ENCODE measurements around the gene FILIP1.

The FILIP1 gene

DNA sequence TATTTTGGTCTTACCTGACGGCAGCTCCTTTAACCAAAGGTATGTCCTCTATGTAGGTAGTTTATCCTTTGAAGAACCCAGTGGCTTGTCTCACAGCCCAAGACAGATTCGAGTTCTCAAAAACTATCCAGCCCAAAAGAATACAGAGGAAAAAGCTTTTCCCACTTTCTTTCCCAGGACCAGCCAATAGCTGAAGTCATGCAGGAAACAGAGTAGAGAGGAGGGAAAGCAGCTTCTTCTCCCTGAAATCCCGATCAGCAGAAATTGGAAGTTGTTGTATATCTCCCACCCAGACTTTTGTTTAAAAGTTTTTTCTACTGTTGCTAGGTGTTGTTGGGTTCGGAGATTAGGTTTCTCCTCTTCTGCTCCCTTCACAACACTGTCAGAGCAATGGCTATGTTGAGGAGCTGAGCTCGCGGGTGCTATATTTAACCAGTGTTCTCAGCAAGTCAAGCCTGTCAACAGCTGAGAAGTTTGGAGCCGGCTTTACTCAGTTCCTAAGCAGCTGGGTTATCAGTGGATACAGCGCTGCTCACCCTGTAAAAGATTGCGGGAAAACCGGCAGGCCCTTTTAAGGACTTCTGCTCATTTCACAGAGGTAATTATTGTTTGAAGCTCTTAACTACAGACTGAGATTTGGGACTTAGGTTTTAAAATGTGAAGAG is at the start of gene FILIP1:
Gene FILIP1, minus strand, starts transcription at position 401 of the 665 bp plus-strand sequence. CDS start 78,828 bp downstream, outside the sequence.
- DNase-seq (ENCODE audit: low read depth in 2 of 2), result no peak

GRCh38 chr6:75543311-75543710 is 49.7 kb upstream of the FILIP1 start:
- DNase-seq (ENCODE audit: low read depth in 2 of 2), result no peak

- no peak for DNase-seq (ENCODE audit: low read depth in 2 of 2)
These were observed 45.5 kb upstream of the FILIP1 start for GRCh38 chr6:75539136-75539535.

GRCh38 chr6:75532521-75532920 is 38.9 kb upstream of the FILIP1 start:
- DNase-seq (ENCODE audit: low read depth in 2 of 2), result no peak

DNA sequence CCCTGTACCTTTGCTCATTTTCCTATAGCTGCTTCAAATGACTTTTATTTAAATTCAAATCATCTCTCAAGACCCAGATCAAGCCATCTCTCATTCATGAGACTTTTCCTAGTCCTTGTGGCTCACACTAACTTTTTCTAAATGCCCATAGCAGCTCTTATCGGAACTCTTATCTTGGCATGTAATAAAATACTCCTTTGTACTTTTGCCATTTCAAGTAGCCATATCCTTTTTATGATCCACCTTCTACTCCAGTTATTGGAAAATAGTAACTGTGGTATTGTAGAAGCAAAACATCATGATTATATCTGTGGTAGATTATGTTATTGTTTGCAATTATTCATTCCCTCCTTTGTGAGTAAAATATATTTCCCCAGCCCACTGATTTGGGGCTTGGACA is 37.6 kb upstream of the FILIP1 start:
- DNase-seq (ENCODE audit: low read depth in 2 of 2), result no peak

DNA sequence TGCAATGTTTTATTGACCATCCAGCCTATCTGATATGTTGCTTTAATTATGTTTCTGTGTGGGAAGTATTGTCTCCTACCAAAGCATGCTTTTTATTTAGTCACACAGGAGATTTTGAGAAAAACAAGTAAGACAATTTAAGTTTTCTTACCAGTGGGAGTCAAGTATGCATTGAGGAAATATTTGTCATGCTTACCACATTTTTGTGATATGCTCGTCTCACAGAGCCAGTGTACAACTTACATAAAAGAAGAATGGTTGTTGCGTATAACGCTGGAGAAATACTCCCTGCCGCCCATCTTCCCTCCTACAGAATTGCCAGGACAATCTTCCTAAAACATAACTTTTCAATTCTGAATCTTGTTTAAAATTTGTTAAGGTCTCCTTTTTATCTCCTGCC is 37.1 kb upstream of the FILIP1 start:
- DNase-seq (ENCODE audit: low read depth in 2 of 2), result no peak

DNA sequence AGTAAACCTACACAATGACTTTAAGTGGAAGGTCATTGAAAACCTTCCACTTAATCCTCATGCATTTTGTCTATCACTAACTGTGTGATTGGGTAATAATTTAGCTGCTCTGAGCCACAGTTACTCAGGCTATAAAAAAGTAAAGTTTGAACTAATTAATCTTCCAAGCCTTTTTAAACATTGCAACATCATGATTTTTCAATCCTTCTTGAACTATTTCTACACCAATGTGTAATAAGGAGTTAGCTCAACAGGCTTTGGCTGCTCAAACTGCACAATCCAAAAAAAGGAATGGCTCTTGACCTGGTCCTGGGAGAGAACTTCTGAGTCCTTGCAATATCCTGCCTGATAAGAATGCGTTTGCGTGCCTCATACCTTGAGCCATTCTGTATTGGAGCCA is 34.8 kb upstream of the FILIP1 start:
- DNase-seq (ENCODE audit: low read depth in 2 of 2), result no peak

GRCh38 chr6:75526502-75527127 is 33.0 kb upstream of the FILIP1 start:
- peak; percentile 29 to 46 for DNase-seq (ENCODE audit: low read depth in 2 of 2)

- no peak for DNase-seq (ENCODE audit: low read depth in 2 of 2)
These were observed 32.1 kb upstream of the FILIP1 start for GRCh38 chr6:75525682-75526081.

DNA sequence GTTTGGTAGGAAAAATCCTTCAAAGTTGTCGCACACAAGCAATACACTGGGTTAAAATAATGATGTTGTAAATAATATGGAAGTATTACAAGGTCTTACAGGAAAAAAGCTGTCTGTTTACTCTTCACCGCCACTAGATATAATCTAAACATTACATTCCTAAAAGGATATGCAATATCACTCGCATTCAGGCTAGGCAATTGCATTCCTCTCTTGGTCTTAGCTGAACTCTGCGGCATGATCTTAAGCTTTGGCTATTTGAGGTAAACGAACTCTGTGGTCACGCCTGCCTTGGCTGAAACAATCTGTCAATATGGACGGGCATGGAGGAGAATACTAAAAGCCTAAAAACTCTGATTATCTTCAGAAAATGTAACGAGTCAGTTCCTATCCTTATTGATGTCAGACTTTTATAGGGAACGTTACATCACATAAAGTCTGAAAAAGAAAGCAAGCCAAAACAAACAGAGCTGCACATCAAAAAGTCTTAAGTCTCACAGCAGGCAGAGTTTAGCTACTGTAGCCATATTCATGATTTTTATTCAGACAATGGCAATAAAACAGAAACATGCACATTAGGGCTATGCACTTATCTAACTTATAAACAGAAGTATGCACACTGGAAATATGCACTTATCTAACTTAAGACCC is 30.8 kb upstream of the FILIP1 start:
- no peak for DNase-seq (ENCODE audit: low read depth in 2 of 2)

DNA sequence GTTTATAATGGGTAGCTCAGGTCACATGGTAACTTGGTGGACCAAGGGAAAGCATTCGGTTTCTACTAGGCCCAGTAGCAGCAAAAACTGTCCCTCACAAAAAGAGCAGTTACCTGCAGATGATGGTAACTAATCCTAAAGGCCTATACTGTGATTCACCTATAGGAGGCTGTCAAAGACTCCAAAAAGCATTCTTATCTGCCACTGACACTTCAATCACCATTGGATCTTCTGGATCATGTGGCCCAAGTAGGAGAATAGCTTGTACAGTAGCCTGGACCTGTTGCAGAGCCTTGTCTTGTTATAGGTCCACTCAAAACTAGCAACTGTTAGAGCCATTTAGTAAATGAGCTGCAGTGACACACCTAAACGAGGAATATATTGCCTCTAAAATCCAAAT is 23.2 kb upstream of the FILIP1 start:
- DNase-seq (ENCODE audit: low read depth in 2 of 2), result no peak

- DNase-seq (ENCODE audit: low read depth in 2 of 2), result no peak
These were observed 19.0 kb upstream of the FILIP1 start for GRCh38 chr6:75512591-75512990.

GRCh38 chr6:75505424-75505823 is 11.8 kb upstream of the FILIP1 start:
- no peak for DNase-seq (ENCODE audit: low read depth in 2 of 2)

DNA sequence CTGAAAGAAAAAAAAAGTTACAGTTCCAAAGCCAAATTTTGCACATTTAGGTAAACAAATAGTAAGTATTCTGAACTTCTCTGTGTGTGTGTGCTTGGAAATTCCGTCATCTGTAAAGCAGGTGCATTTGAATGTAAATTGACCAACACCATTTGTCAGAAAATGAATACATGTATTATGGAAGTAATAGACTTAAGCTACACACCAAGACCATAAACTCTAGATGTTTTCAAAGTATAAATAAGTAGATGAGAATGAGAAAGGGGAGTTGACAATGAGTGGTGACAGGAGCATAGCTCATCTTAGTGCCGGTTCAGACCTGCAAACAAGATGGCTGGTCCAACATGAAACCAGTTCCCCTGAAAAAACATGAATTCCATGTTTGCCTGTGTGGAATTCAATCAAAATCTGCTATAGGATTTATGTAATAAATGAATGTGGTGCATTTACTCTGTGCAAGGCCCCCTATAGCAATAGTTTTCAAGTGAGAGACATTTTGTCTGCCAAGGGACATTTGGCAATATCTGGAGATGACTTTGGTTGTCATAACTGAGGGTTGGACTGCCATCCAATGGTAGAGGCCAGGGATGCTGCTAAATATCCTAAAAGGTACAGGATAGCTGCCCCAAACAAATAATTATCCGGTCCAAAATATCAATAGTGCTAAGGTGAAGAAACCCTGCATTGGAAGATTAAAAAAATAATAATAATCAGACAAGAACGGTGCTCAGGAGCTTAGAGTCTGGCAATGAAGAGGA is 11.0 kb upstream of the FILIP1 start:
- DNase-seq (ENCODE audit: low read depth in 2 of 2), result no peak

DNA sequence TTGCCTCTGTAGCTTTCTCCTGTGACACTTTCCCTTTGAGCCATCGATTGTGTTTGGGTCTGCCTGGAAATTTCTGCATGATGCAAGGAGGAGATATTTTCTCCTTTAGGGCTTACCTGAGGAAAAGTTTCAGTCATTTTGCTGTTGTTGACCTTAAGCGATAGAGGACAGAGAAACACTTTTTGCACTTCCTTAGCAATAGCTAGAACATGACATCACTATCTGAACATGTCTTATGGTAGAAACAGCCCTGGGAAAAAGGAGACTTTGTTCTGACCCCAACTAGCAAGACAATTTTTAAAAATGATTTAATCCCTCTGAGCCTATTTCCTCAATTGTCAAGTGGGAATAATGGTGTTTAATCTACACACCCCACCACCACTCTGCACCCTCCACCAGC is 9.7 kb upstream of the FILIP1 start:
- DNase-seq (ENCODE audit: low read depth in 2 of 2), result no peak

GRCh38 chr6:75502884-75503283 is 9.3 kb upstream of the FILIP1 start:
- DNase-seq (ENCODE audit: low read depth in 2 of 2), result no peak

- DNase-seq (ENCODE audit: low read depth in 2 of 2), result no peak
These were observed 8.2 kb upstream of the FILIP1 start for GRCh38 chr6:75501756-75502155.

DNA sequence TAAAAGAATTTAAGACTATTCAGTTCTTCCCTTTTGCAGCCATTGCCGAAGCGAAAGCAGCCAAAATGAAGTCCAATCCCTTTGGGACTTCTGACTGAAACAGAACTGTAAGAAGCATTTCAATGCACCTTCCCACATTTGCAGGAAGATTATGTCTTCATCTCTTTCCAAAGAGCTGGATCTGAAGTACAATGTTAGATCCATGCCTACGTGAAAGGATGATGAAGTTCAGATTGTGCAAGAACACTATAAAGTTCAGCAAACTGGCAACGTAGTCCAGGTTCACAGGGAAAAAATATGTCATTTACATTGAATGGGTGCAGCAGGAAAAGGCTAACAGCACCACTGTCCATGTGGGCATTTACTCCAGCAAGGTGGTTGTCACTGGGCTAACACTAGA is 6.0 kb upstream of the FILIP1 start:
- no peak for DNase-seq (ENCODE audit: low read depth in 2 of 2)

DNA sequence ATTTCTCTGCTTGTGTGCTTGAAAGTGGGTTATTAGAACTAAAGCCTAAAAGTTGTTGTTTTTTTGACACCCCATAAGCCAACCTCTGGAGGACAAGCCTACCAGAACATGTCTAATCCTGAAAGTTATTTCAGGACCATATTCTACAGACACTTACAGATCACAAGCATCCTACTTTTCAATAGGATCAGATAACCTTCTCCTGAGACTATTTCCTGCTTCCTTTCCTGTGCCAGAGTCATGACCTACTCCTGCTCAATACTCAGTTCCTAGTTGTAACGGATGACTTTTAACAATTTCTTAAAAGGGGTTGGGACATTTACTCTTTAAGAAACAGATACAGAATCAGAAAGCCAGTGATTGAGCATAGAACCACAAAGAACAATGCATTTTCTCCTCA is 5.3 kb upstream of the FILIP1 start:
- no peak for DNase-seq (ENCODE audit: low read depth in 2 of 2)

- no peak for DNase-seq (ENCODE audit: low read depth in 2 of 2)
These were observed 4.4 kb upstream of the FILIP1 start for GRCh38 chr6:75497994-75498393.

DNA sequence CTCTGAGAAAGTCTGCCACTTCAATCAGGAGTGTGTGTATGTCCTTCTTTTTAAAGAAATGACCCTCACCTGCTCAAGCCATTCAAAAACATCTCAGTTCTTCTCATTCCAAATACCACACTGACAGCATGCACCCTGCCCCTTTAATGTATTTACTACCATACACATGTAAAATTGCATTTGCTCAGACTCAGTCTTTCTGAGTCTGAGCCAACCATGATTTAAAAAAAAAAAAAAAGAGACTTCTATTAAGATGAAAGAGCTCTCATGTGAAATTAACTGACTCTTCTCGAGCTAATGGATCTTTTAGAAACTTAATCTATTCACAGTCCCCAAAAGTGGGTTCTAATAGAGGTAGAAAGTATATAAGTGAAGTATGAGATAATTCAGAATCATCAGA is 1.4 kb upstream of the FILIP1 start:
- DNase-seq (ENCODE audit: low read depth in 2 of 2), result no peak

DNA sequence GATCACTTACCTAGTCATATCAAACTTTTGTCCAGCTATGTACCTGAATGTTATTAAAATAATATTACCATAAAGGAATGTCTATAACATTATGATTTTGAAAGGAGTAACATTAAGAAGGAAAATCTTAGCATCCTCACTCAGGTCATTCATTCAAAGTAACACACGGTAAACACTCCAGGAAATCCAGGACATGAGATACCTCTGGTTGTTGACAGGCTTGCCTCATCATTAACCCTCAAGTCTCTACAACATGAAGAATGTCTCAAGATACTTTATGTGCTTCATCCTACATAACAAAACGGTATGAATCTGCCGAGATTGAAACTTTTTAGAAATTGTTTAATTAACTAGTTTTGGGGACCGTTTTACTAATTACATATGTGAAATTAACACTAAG is 690 bp upstream of the FILIP1 start:
- DNase-seq (ENCODE audit: low read depth in 2 of 2), result no peak
